Keratinocyte (primary cell): ENCODE measurements around the gene LDAF1. TPM values are rescaled to one million over a fixed set of nuclear protein-coding genes. Genes with fewer than 3 reads are reported as not detected.

Source experiments
- DNase-seq: peaks from one replicate; pipeline ENCODE4 v3.0.0-alpha.2; 2011; ENCODE audit warnings: low read depth, missing footprints, low spot score
- FAIRE-seq: peaks from 2 replicates; lab custom pipeline; 2011; peaks lifted over from hg19 to GRCh38; lab: Jason Lieb, UNC
- H2AFZ ChIP-seq: 2 replicates; pipeline ENCODE4 v1.6.0; 2012; ENCODE audit warnings: low read length, control low read depth, inconsistent platforms; ENCODE audit not compliant: control insufficient read depth
- H3K27ac ChIP-seq: 2 replicates; pipeline ENCODE4 v1.5.1; 2011; ENCODE audit warnings: low read length; ENCODE audit not compliant: control insufficient read depth, insufficient read depth
- H3K27me3 ChIP-seq: 3 replicates; pipeline ENCODE4 v1.6.0; 2011; ENCODE audit warnings: low read length; ENCODE audit not compliant: control insufficient read depth, insufficient read depth; ENCODE audit errors: extremely low read depth
- H3K36me3 ChIP-seq, 2 experiments: 2 replicates in 1 of 2; 3 replicates in 1 of 2; pipeline ENCODE4 v1.5.1; 2011; ENCODE audit warnings: low read length in 2 of 2, mild to moderate bottlenecking in 1 of 2; ENCODE audit not compliant: control insufficient read depth in 2 of 2, insufficient read depth in 2 of 2; ENCODE audit errors: extremely low read depth in 1 of 2
- H3K4me1 ChIP-seq: 3 replicates; pipeline ENCODE4 v1.5.1; 2011; ENCODE audit warnings: low read length; ENCODE audit not compliant: control insufficient read depth, insufficient read depth; ENCODE audit errors: extremely low read depth
- H3K4me2 ChIP-seq: 3 replicates; pipeline ENCODE4 v1.6.0; 2011; ENCODE audit warnings: low read depth, low read length; ENCODE audit not compliant: control insufficient read depth, insufficient read depth; ENCODE audit errors: extremely low read depth
- H3K4me3 ChIP-seq, 3 experiments: fragments of 200-600 bp in 1 of 3; sonication (generic) in 1 of 3; 2 replicates in 2 of 3; 3 replicates in 1 of 3; pipeline ENCODE4 v1.5.1; 2011 to 2016; ENCODE audit warnings: low read length in 3 of 3, mild to moderate bottlenecking in 3 of 3, control low read depth in 2 of 3, inconsistent platforms in 1 of 3, low read depth in 1 of 3, mixed read lengths in 1 of 3, mixed run types in 1 of 3, moderate library complexity in 1 of 3; ENCODE audit not compliant: control insufficient read depth in 2 of 3, insufficient read depth in 2 of 3; ENCODE audit errors: extremely low read depth in 1 of 3
- H3K79me2 ChIP-seq: 2 replicates; pipeline ENCODE4 v1.6.0; 2012; ENCODE audit warnings: low read length; ENCODE audit not compliant: control insufficient read depth, insufficient read depth
- H3K9ac ChIP-seq: 3 replicates; pipeline ENCODE4 v1.6.0; 2011; ENCODE audit warnings: low read length; ENCODE audit not compliant: control insufficient read depth, insufficient read depth; ENCODE audit errors: extremely low read depth
- H3K9me1 ChIP-seq: 3 replicates; pipeline ENCODE4 v1.6.0; 2011; ENCODE audit warnings: low read length; ENCODE audit not compliant: control insufficient read depth, insufficient read depth; ENCODE audit errors: extremely low read depth
- H3K9me3 ChIP-seq: 2 replicates; pipeline ENCODE4 v1.5.1; 2012; ENCODE audit warnings: low read depth, low read length; ENCODE audit not compliant: control insufficient read depth
- H4K20me1 ChIP-seq: 3 replicates; pipeline ENCODE4 v1.6.0; 2011; ENCODE audit warnings: low read length; ENCODE audit not compliant: control insufficient read depth, insufficient read depth; ENCODE audit errors: extremely low read depth
- CTCF ChIP-seq, 3 experiments: IDR thresholded peaks in 1 of 3; conservative IDR thresholded peaks in 1 of 3; optimal IDR thresholded peaks in 1 of 3; 2 replicates in 2 of 3; 3 replicates in 1 of 3; pipeline versions ENCODE3 to v1.5.1; 2011; ENCODE audit warnings: low read length in 3 of 3, mild to moderate bottlenecking in 3 of 3, moderate library complexity in 2 of 3, control low read depth in 1 of 3, inconsistent platforms in 1 of 3; ENCODE audit not compliant: insufficient read depth in 2 of 3; ENCODE audit errors: extremely low read depth in 1 of 3
- EZH2 ChIP-seq: IDR thresholded peaks from one replicate; pipeline ENCODE4 v1.6.1; 2012; ENCODE audit warnings: inconsistent platforms, mild to moderate bottlenecking, low read length, moderate library complexity
- dilution Hi-C: fragments of 300-500 bp; cut with MboI; formaldehyde crosslinking; loops from one replicate; pipeline ENCODE4 v1.7.0; 2020; ENCODE audit warnings: low sequenced_read_pairs; ENCODE audit not compliant: extremely low pct_ligation_motif_present
- polyA plus RNA-seq, 5 experiments: library from polyadenylated mRNA; depleted of rRNA in 3 of 5; stranded (reverse) in 3 of 5; stranded (forward) in 1 of 5; unstranded in 1 of 5; fragments of >200 nt; gene quantifications; 1 replicate in 1 of 5; 2 replicates in 3 of 5; 3 replicates in 1 of 5; pipeline versions ENCODE4 v1.2.1 to v1.2.3, GENCODE V29; 2011 to 2012; ENCODE audit warnings: missing spikeins in 2 of 5, low read depth in 1 of 5, low replicate concordance in 1 of 5

Gene LDAF1
- polyA plus RNA-seq, 1 donor (not counting 4 experiments of a cell fraction or from before 2014, with no cell fraction given), result 45.4 TPM

DNA sequence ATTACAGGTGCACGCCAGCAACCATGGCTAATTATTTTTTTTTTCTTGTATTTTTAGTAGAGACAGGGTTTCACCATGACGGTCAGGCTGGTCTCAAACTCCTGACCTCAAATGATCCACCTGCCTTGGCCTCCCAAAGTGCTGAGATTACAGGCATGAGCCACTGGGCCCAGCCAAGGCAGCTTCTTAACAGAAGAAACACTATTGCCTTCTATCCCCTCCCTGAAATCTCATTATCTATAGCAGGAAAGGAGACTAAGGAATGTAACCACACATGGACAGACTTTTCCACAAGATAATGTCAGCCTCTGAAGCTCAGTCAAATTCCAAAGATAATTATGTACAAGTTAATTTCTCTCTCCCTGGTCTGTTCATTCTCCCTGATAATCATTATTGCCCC is 58.6 kb downstream of the LDAF1 start:
- DNase-seq, result no peak
- Histone ChIP-seq H3K36me3 (no peaks in the 10 kb centered on the region), H3K4me1 (no peaks in the 10 kb centered on the region), H3K27ac (no peak overlapping the region), H3K79me2 (no peaks in the 10 kb centered on the region), H4K20me1 (no peaks in the 10 kb centered on the region), H3K27me3 (no peaks in the 10 kb centered on the region), H3K4me2 (no peak overlapping the region), H2AFZ (no peak overlapping the region), H3K4me3 (no peak overlapping the region), H3K9ac (no peak overlapping the region), H3K9me1 (no peaks in the 10 kb centered on the region), H3K9me3 (no peaks in the 10 kb centered on the region)
- TF ChIP-seq CTCF (optimal IDR thresholded peaks at IDR 0.05 in 1 of 3, IDR thresholded peaks at IDR 0.05 in 1 of 3, conservative IDR thresholded peaks at IDR 0.05 in 1 of 3; ENCODE audit: extremely low read depth in 1 of 3, insufficient read depth in 2 of 3, low read length in 3 of 3), result no peak
- no peak for TF ChIP-seq EZH2
- dilution Hi-C loops, result no loop called here
- no peak for FAIRE-seq

DNA sequence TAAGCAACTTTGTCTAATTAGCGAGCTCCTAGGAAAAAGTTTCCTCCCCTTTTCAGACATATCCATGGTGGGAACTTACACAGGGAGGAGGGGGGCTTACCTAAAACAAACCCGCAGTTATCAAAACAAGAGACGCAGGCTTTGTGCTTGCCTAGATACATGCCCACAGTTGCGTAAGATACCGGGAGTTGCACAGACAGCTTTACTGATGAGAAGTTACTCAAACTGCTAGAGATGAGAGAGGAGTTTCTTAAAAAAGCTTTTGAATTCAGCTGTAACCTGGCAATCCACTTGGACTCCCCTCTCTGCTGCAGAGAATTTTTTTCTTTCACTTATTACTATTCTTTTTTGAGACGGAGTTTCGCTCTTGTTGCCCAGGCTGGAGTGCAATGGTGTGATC is 59.7 kb downstream of the LDAF1 start:
- Histone ChIP-seq H3K9me3 (no peaks in the 10 kb centered on the region), H3K27ac (no peak overlapping the region), H4K20me1 (no peaks in the 10 kb centered on the region), H3K9me1 (no peaks in the 10 kb centered on the region), H3K4me2 (no peak overlapping the region), H3K36me3 (no peaks in the 10 kb centered on the region), H3K79me2 (no peaks in the 10 kb centered on the region), H2AFZ (no peak overlapping the region), H3K9ac (no peak overlapping the region), H3K27me3 (no peaks in the 10 kb centered on the region), H3K4me1 (no peaks in the 10 kb centered on the region), H3K4me3 (no peak overlapping the region)
- dilution Hi-C loops, result no loop called here
- no peak for DNase-seq
- FAIRE-seq, result no peak
- no peak for TF ChIP-seq CTCF (optimal IDR thresholded peaks at IDR 0.05 in 1 of 3, IDR thresholded peaks at IDR 0.05 in 1 of 3, conservative IDR thresholded peaks at IDR 0.05 in 1 of 3; ENCODE audit: extremely low read depth in 1 of 3, insufficient read depth in 2 of 3, low read length in 3 of 3)
- no peak for TF ChIP-seq EZH2
